ENCODE measurements around the gene MATN1. TPM values are rescaled to one million over a fixed set of nuclear protein-coding genes. Genes with fewer than 3 reads are reported as not detected.

Gene MATN1
- total RNA-seq, 1 donor from 2014 or later: 1.7 TPM

GRCh38 chr1:30757352-30758120 lies 34.2 kb upstream of the MATN1 start, which contains the start of gene LAPTM5:
Gene LAPTM5, minus strand, starts transcription at chr1:30757774. Its CDS starts 29 bp downstream, at chr1:30757745.
- DNase-seq (ENCODE audit: low spot score): peak; percentile 34
- H3K27ac Mint-ChIP-seq (ENCODE audit: unreplicated experiment): peak within 1 kb of the TSS; percentile 81
- no peaks in the 10 kb centered on the region for H3K9me3 Mint-ChIP-seq (ENCODE audit: unreplicated experiment)
- no peak for TF ChIP-seq CTCF (IDR thresholded peaks at IDR 0.05; ENCODE audit: unreplicated experiment)
- H3K27me3 Mint-ChIP-seq (ENCODE audit: unreplicated experiment): peaks cover 10% of the 10 kb centered on the region
- H3K4me3 Mint-ChIP-seq (ENCODE audit: unreplicated experiment): peak within 1 kb of the TSS; percentile 87
- H3K4me1 Mint-ChIP-seq (ENCODE audit: unreplicated experiment): peaks cover 49% of the 10 kb centered on the region
- H3K36me3 Mint-ChIP-seq (ENCODE audit: low read depth, unreplicated experiment): peaks cover 6% of the 10 kb centered on the region

- DNase-seq (ENCODE audit: low spot score): no peak
- Mint-ChIP-seq H3K27ac (ENCODE audit: unreplicated experiment) (peak overlapping the region; percentile 81), H3K36me3 (ENCODE audit: low read depth, unreplicated experiment) (peaks cover 6% of the 10 kb centered on the region), H3K27me3 (ENCODE audit: unreplicated experiment) (peaks cover 10% of the 10 kb centered on the region), H3K4me1 (ENCODE audit: unreplicated experiment) (peaks cover 49% of the 10 kb centered on the region), H3K4me3 (ENCODE audit: unreplicated experiment) (peak overlapping the region; percentile 87), H3K9me3 (ENCODE audit: unreplicated experiment) (no peaks in the 10 kb centered on the region)
- no peak for TF ChIP-seq CTCF (IDR thresholded peaks at IDR 0.05; ENCODE audit: unreplicated experiment)
Measured at GRCh38 chr1:30756545-30757351, 33.4 kb upstream of the MATN1 start.

GRCh38 chr1:30756206-30756544 lies 32.8 kb upstream of the MATN1 start:
- H3K4me3 Mint-ChIP-seq (ENCODE audit: unreplicated experiment): no peak overlapping the region

DNA sequence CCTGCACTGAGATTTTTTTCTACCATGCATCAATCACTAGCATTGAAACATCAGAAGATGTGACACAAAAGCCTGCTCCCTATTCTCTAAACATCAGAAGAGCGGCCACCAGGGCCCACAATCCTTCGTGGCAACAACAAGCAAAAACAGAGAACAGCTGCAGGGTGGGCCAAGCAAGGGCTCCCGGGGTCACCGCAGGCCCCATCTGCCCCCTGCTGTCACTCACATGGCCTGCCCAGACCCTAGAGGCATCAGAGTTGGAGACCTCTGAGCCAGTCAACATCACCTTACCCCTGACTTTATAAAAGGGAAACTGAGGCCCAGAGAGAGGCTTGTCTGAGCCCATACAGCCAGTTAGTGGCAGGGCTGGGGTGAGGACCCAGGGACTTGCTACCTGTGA lies 32.4 kb upstream of the MATN1 start:
- Mint-ChIP-seq H3K4me3 (ENCODE audit: unreplicated experiment) (peak overlapping the region; percentile 63), H3K27me3 (ENCODE audit: unreplicated experiment) (peaks cover 10% of the 10 kb centered on the region), H3K9me3 (ENCODE audit: unreplicated experiment) (no peaks in the 10 kb centered on the region), H3K36me3 (ENCODE audit: low read depth, unreplicated experiment) (peaks cover 6% of the 10 kb centered on the region), H3K27ac (ENCODE audit: unreplicated experiment) (no peak overlapping the region), H3K4me1 (ENCODE audit: unreplicated experiment) (peaks cover 46% of the 10 kb centered on the region)
- no peak for TF ChIP-seq CTCF (IDR thresholded peaks at IDR 0.05; ENCODE audit: unreplicated experiment)
- DNase-seq (ENCODE audit: low spot score): no peak

More at GRCh38 chr1:30756206-30756544, 32.8 kb upstream of the MATN1 start:
- H3K27ac Mint-ChIP-seq (ENCODE audit: unreplicated experiment): no peak overlapping the region
- DNase-seq (ENCODE audit: low spot score): no peak
- H3K36me3 Mint-ChIP-seq (ENCODE audit: low read depth, unreplicated experiment): peaks cover 6% of the 10 kb centered on the region
- peaks cover 49% of the 10 kb centered on the region for H3K4me1 Mint-ChIP-seq (ENCODE audit: unreplicated experiment)
- peaks cover 10% of the 10 kb centered on the region for H3K27me3 Mint-ChIP-seq (ENCODE audit: unreplicated experiment)
- H3K9me3 Mint-ChIP-seq (ENCODE audit: unreplicated experiment): no peaks in the 10 kb centered on the region
- no peak for TF ChIP-seq CTCF (IDR thresholded peaks at IDR 0.05; ENCODE audit: unreplicated experiment)

All from endothelial cell (in vitro differentiated cells).